Astrocyte of the spinal cord (primary cell): ENCODE measurements around the gene FOCAD.
"Not testable (repeated sequence)": the region's sequence is repeated elsewhere in the genome, so short reads cannot be mapped to it uniquely, and the experiment has no call there.

Experiments used
- DNase-seq: peaks from one replicate; pipeline ENCODE4 v3.0.0; 2011; ENCODE audit warnings: low read depth, low spot score
- H3K4me3 ChIP-seq: 2 replicates; pipeline ENCODE4 v1.5.1; 2011; ENCODE audit warnings: low read depth, mild to moderate bottlenecking, low read length, moderate library complexity
- CTCF ChIP-seq: IDR thresholded peaks from 2 replicates; pipeline ENCODE4 v1.5.1; 2012; ENCODE audit warnings: low read depth, mild to moderate bottlenecking, low read length, inconsistent platforms
- in situ Hi-C: cut with HindIII; loops from 2 replicates; pipeline ENCODE4 v1.10.0; 2017; ENCODE audit warnings: low sequenced_read_pairs

FOCAD gene

GRCh38 chr9:20945269-20945668, 261.2 kb downstream of the FOCAD start:
- no peak for DNase-seq
- no peak for TF ChIP-seq CTCF
- in situ Hi-C loops = no loop called here
- no peak overlapping the region for H3K4me3 ChIP-seq

GRCh38 chr9:20945856-20946255, 261.8 kb downstream of the FOCAD start:
- no peak overlapping the region for H3K4me3 ChIP-seq
- no peak for TF ChIP-seq CTCF
- in situ Hi-C loops = no loop called here
- DNase-seq = no peak

GRCh38 chr9:20948703-20949102, 264.6 kb downstream of the FOCAD start:
- in situ Hi-C loops = no loop called here
- TF ChIP-seq CTCF = no peak
- DNase-seq = no peak
- no peak overlapping the region for H3K4me3 ChIP-seq

GRCh38 chr9:20950707-20951106, 266.6 kb downstream of the FOCAD start:
- no peak for TF ChIP-seq CTCF
- in situ Hi-C loops = no loop called here
- DNase-seq = no peak
- no peak overlapping the region for H3K4me3 ChIP-seq

- DNase-seq = no peak
- no peak overlapping the region for H3K4me3 ChIP-seq
- no peak for TF ChIP-seq CTCF
- in situ Hi-C loops = no loop called here
These were observed 278.6 kb downstream of the FOCAD start for GRCh38 chr9:20962536-20963225.

GRCh38 chr9:20972684-20973083, 288.6 kb downstream of the FOCAD start:
- TF ChIP-seq CTCF = no peak
- no peak overlapping the region for H3K4me3 ChIP-seq
- in situ Hi-C loops = no loop called here
- no peak for DNase-seq

GRCh38 chr9:20973246-20973947, 289.3 kb downstream of the FOCAD start:
- in situ Hi-C loops, DNase-seq, H3K4me3 ChIP-seq: not testable (repeated sequence)

GRCh38 chr9:20974191-20974938, 290.3 kb downstream of the FOCAD start:
- H3K4me3 ChIP-seq, in situ Hi-C loops, DNase-seq: not testable (repeated sequence)
